ENCODE measurements around the gene FMN2.

DNA sequence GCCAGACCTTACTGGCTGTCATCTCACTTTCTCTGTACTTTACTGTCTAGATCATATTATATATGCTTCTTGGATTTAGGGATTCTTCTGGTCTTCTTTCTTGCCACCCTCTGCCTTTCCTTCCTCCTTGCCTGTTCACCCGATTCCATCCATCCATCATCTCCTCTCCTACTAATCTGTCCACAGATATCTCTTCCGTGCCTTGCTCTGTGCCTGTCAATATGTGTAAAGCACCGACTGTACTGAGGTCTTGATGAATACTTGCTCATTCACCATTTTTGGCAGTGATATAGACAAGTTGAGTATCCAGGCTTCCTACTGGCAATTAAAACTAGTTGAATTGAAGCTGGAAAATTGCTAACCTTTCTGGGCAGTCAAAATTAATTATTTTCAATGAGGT is 8.1 kb downstream of the FMN2 start:
- TF ChIP-seq, protein P1, sequence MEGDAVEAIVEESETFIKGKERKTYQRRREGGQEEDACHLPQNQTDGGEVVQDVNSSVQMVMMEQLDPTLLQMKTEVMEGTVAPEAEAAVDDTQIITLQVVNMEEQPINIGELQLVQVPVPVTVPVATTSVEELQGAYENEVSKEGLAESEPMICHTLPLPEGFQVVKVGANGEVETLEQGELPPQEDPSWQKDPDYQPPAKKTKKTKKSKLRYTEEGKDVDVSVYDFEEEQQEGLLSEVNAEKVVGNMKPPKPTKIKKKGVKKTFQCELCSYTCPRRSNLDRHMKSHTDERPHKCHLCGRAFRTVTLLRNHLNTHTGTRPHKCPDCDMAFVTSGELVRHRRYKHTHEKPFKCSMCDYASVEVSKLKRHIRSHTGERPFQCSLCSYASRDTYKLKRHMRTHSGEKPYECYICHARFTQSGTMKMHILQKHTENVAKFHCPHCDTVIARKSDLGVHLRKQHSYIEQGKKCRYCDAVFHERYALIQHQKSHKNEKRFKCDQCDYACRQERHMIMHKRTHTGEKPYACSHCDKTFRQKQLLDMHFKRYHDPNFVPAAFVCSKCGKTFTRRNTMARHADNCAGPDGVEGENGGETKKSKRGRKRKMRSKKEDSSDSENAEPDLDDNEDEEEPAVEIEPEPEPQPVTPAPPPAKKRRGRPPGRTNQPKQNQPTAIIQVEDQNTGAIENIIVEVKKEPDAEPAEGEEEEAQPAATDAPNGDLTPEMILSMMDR (conservative IDR thresholded peaks at IDR 0.05) = no peak
- TF ChIP-seq ZFX (IDR thresholded peaks at IDR 0.05) = no peak
